IMR-90 (cell line): ENCODE data around the gene MYO3B.

ENCODE experiments used
- CEBPB ChIP-seq: IDR thresholded peaks from 2 replicates; pipeline ENCODE4 v1.6.1; 2012; ENCODE audit warnings: low read depth, low read length, improper control_type of control experiment
- FOS ChIP-seq: fragments of 150-350 bp; IDR thresholded peaks from 2 replicates; pipeline ENCODE4 v1.6.1; 2016; ENCODE audit warnings: low read depth, low read length
- MAZ ChIP-seq: IDR thresholded peaks from 2 replicates; pipeline ENCODE4 v1.6.1; 2012; ENCODE audit warnings: low read depth, mild to moderate bottlenecking, low read length, improper control_type of control experiment, moderate library complexity, borderline replicate concordance
- MXI1 ChIP-seq: IDR thresholded peaks from 2 replicates; pipeline ENCODE4 v1.6.1; 2012; ENCODE audit warnings: low read depth, mild to moderate bottlenecking, low read length, moderate library complexity, borderline replicate concordance
- POLR2A ChIP-seq: IDR thresholded peaks from 2 replicates; pipeline ENCODE4 v1.6.1; 2012; ENCODE audit warnings: mild to moderate bottlenecking, low read depth, low read length
- RAD21 ChIP-seq: IDR thresholded peaks from 2 replicates; pipeline ENCODE4 v1.6.1; 2012; ENCODE audit warnings: low read length, improper control_type of control experiment
- SMC3 ChIP-seq: fragments of 150-350 bp; IDR thresholded peaks from 2 replicates; pipeline ENCODE4 v1.6.1; 2016; ENCODE audit warnings: low read depth, mild to moderate bottlenecking, antibody characterized with exemption, low read length, moderate library complexity
- TF ChIP-seq, protein P1 (sequence below): fragments of 150-350 bp; IDR thresholded peaks from 2 replicates; pipeline ENCODE4 v1.6.1; 2017; ENCODE audit warnings: mild to moderate bottlenecking, antibody characterized with exemption, low read length, low read depth
- TF ChIP-seq, protein P2 (sequence below): conservative IDR thresholded peaks from 2 replicates; pipeline ENCODE4 v1.5.1; 2012; ENCODE audit warnings: mild to moderate bottlenecking, low read depth, low read length, improper control_type of control experiment

DNA sequence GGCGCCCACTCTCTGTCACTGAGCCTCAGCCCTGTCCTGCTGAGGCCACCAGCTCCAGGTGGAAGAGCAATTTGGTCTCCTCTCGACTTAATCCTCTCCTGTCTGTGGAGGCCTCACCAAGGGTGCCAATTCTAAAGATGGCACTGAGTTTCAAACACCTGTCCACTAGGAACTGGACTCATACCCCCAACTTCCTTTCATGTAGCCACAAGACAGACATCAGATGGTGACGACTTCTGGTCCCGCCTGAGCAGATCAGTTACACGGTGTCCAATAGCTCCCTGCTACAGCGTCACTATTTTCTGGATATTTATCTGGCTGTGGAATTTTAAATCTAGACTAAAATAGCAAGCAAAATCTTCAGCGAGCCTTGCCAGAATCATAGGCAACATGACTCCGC is 512.7 kb downstream of the MYO3B start:
- TF ChIP-seq, protein P1, sequence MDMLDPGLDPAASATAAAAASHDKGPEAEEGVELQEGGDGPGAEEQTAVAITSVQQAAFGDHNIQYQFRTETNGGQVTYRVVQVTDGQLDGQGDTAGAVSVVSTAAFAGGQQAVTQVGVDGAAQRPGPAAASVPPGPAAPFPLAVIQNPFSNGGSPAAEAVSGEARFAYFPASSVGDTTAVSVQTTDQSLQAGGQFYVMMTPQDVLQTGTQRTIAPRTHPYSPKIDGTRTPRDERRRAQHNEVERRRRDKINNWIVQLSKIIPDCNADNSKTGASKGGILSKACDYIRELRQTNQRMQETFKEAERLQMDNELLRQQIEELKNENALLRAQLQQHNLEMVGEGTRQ: no peak
- no peak for TF ChIP-seq FOS
- TF ChIP-seq, protein P2, sequence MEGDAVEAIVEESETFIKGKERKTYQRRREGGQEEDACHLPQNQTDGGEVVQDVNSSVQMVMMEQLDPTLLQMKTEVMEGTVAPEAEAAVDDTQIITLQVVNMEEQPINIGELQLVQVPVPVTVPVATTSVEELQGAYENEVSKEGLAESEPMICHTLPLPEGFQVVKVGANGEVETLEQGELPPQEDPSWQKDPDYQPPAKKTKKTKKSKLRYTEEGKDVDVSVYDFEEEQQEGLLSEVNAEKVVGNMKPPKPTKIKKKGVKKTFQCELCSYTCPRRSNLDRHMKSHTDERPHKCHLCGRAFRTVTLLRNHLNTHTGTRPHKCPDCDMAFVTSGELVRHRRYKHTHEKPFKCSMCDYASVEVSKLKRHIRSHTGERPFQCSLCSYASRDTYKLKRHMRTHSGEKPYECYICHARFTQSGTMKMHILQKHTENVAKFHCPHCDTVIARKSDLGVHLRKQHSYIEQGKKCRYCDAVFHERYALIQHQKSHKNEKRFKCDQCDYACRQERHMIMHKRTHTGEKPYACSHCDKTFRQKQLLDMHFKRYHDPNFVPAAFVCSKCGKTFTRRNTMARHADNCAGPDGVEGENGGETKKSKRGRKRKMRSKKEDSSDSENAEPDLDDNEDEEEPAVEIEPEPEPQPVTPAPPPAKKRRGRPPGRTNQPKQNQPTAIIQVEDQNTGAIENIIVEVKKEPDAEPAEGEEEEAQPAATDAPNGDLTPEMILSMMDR: no peak
- no peak for TF ChIP-seq POLR2A
- TF ChIP-seq SMC3: no peak
- no peak for TF ChIP-seq MAZ
- no peak for TF ChIP-seq CEBPB
- no peak for TF ChIP-seq MXI1
- TF ChIP-seq RAD21: no peak
